Smooth muscle cell (in vitro differentiated cells): Measurements from ENCODE around the gene SENP1. TPM values are rescaled to one million over a fixed set of nuclear protein-coding genes. Genes with fewer than 3 reads are reported as not detected.

Experiments
- DNase-seq: peaks from one replicate; lab custom pipeline; 2025; ENCODE audit not compliant: unreplicated experiment; lab: John Stamatoyannopoulos, UW
- H2AFZ ChIP-seq: fragments of 200-600 bp; sonication (generic); 2 replicates; pipeline ENCODE4 v1.6.0; 2016; ENCODE audit warnings: antibody characterized with exemption, low read depth, mild to moderate bottlenecking
- H3F3A ChIP-seq: fragments of 200-600 bp; sonication (generic); 2 replicates; pipeline ENCODE4 v1.6.0; 2017; ENCODE audit warnings: antibody characterized with exemption, low read depth
- H3K27ac ChIP-seq: fragments of 200-600 bp; sonication (generic); 2 replicates; pipeline ENCODE4 v1.5.1; 2016; ENCODE audit warnings: low read depth, mild to moderate bottlenecking
- H3K27me3 ChIP-seq: fragments of 200-600 bp; sonication (generic); 2 replicates; pipeline ENCODE4 v1.6.1; 2016; ENCODE audit warnings: low read depth, mild to moderate bottlenecking
- H3K36me3 ChIP-seq: fragments of 200-600 bp; sonication (generic); 2 replicates; pipeline ENCODE4 v1.5.1; 2016; ENCODE audit warnings: low read depth
- H3K4me1 ChIP-seq: fragments of 200-600 bp; sonication (generic); 2 replicates; pipeline ENCODE4 v1.5.1; 2016; ENCODE audit warnings: low read depth
- H3K4me2 ChIP-seq: fragments of 200-600 bp; sonication (generic); 2 replicates; pipeline ENCODE4 v1.6.0; 2016; ENCODE audit warnings: mild to moderate bottlenecking
- H3K4me3 ChIP-seq: fragments of 200-600 bp; sonication (generic); 2 replicates; pipeline ENCODE4 v1.5.1; 2016; ENCODE audit warnings: mild to moderate bottlenecking
- H3K79me2 ChIP-seq: fragments of 200-600 bp; sonication (generic); 2 replicates; pipeline ENCODE4 v1.6.0; 2016; ENCODE audit warnings: low read depth, mild to moderate bottlenecking
- H3K9ac ChIP-seq: fragments of 200-600 bp; sonication (generic); 2 replicates; pipeline ENCODE4 v1.6.0; 2016; ENCODE audit warnings: low read depth
- H3K9me3 ChIP-seq: fragments of 200-600 bp; sonication (generic); replicated peaks from 2 replicates; pipeline ENCODE4 v1.5.1; 2016; ENCODE audit warnings: low read depth
- H4K20me1 ChIP-seq: fragments of 200-600 bp; sonication (generic); 2 replicates; pipeline ENCODE4 v1.6.0; 2016; ENCODE audit warnings: low read depth
- CTCF ChIP-seq: fragments of 200-600 bp; sonication (generic); IDR thresholded peaks from 2 replicates; pipeline ENCODE4 v1.5.1; 2017; ENCODE audit warnings: borderline replicate concordance, mild to moderate bottlenecking, antibody characterized with exemption; ENCODE audit not compliant: insufficient read depth, poor library complexity, severe bottlenecking
- WGBS: methylation state at CpG from one replicate; pipeline ENCODE4 v1.1.7; 2016; ENCODE audit warnings: low lambda C conversion rate; 5-methylcytosine and 5-hydroxymethylcytosine counted together
- polyA plus RNA-seq: library from polyadenylated mRNA; unstranded; fragments of >200 nt; fragmentation: Nextera tagmentation; extraction: Ambion mirVana; gene quantifications from 2 replicates; pipeline ENCODE4 v1.2.1, GENCODE V29; 2016
- total RNA-seq: library from RNA; depleted of rRNA; stranded (reverse); fragments of >200 nt; gene quantifications from 2 replicates; pipeline ENCODE4 v1.2.3, GENCODE V29; 2014

SENP1 gene
- total and polyA plus RNA-seq, 2 experiments from 2014 or later = 6.7 to 25.8 TPM

DNA sequence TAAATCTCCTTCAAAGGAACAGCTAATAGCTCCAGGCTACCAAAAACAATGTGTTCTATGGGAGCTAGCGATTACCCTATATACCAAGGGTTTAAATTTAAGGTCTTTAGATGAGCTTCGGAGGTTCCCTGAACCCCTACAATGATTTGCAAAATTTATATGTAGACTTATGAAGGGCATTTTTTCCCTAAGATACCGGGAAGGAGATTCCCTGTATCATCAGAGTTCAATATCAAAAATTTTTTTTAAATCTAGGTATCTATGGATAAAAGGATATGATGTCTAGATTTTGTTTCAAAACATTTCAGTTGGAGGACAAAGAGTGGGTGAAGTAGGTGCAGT is 83.7 kb downstream of the SENP1 start:
- peaks cover 51% of the 10 kb centered on the region for H3K27me3 ChIP-seq
- no peak overlapping the region for H2AFZ ChIP-seq
- H3K9me3 ChIP-seq = no peaks in the 10 kb centered on the region
- no peaks in the 10 kb centered on the region for H4K20me1 ChIP-seq
- 28% methylated on average over 3 of the region's 3 CpGs for WGBS
- H3K4me1 ChIP-seq = peaks cover 37% of the 10 kb centered on the region
- H3K27ac ChIP-seq = no peak overlapping the region
- no peaks in the 10 kb centered on the region for H3K79me2 ChIP-seq
- H3K4me2 ChIP-seq = no peak overlapping the region
- no peak overlapping the region for H3K4me3 ChIP-seq
- no peaks in the 10 kb centered on the region for H3F3A ChIP-seq
- no peak overlapping the region for H3K9ac ChIP-seq
- TF ChIP-seq CTCF = no peak
- no peaks in the 10 kb centered on the region for H3K36me3 ChIP-seq
- no peak for DNase-seq

DNA sequence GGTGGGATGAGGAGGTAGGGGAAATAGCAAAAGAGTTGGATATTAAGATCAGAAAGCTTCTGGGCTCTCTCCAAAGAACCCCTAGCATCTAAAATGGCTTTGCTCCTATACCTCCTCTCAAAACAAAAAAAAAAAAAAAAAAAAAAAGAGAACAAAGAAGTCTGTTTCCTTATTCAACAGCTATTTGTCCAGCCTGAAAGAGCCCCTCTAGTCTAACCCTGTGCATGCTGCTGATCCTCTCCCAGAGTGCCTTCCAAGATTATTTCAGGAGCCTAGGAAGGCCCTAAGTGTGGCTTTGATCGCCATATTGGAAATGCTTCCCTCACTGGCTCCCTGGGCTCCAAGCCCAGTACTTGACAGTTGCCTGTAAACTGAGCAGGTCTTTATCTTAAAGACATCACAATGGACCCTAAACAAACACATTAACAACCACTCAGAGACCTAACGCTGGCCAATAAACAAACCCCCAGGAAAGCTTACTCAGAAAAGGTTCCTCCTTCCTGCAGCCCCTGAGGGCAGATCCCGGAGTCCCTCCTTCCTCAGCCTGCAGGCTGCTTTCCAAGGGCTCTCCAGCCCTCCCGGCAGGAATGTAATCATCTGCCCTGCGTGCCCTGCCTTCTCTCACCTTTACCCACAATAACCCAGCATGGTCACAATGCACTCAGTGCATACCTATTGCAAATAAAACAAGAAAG is 84.2 kb downstream of the SENP1 start:
- Histone ChIP-seq H3K27ac (no peak overlapping the region), H3K9me3 (no peaks in the 10 kb centered on the region), H3K9ac (no peak overlapping the region), H3K4me1 (peaks cover 34% of the 10 kb centered on the region), H3K4me3 (no peak overlapping the region), H3K36me3 (no peaks in the 10 kb centered on the region), H3K4me2 (no peak overlapping the region), H2AFZ (no peak overlapping the region), H4K20me1 (no peaks in the 10 kb centered on the region), H3K79me2 (no peaks in the 10 kb centered on the region), H3F3A (no peaks in the 10 kb centered on the region), H3K27me3 (peaks cover 57% of the 10 kb centered on the region)
- DNase-seq = no peak
- no peak for TF ChIP-seq CTCF
- 5% methylated on average over 5 of the region's 5 CpGs for WGBS

- Histone ChIP-seq H3K4me2 (no peak overlapping the region), H2AFZ (no peak overlapping the region), H3K79me2 (no peaks in the 10 kb centered on the region), H3K27me3 (peaks cover 75% of the 10 kb centered on the region), H3K9me3 (no peaks in the 10 kb centered on the region), H3K4me1 (peaks cover 26% of the 10 kb centered on the region), H3K27ac (no peak overlapping the region), H3K9ac (no peak overlapping the region), H3F3A (no peaks in the 10 kb centered on the region), H4K20me1 (no peaks in the 10 kb centered on the region), H3K4me3 (no peak overlapping the region), H3K36me3 (no peaks in the 10 kb centered on the region)
- no peak for TF ChIP-seq CTCF
- 76% methylated on average over 3 of the region's 3 CpGs for WGBS
- DNase-seq = no peak
These were observed 86.1 kb downstream of the SENP1 start for GRCh38 chr12:48019639-48020265.

- DNase-seq = no peak
- H2AFZ ChIP-seq = no peak overlapping the region
- H4K20me1 ChIP-seq = no peaks in the 10 kb centered on the region
- H3F3A ChIP-seq = no peaks in the 10 kb centered on the region
- H3K4me2 ChIP-seq = no peak overlapping the region
- no peak overlapping the region for H3K4me3 ChIP-seq
- H3K27me3 ChIP-seq = peaks cover 87% of the 10 kb centered on the region
- no peak for TF ChIP-seq CTCF
- H3K9ac ChIP-seq = no peak overlapping the region
- no peaks in the 10 kb centered on the region for H3K36me3 ChIP-seq
- no peaks in the 10 kb centered on the region for H3K9me3 ChIP-seq
- WGBS = 57% methylated on average over 4 of the region's 4 CpGs
- no peak overlapping the region for H3K27ac ChIP-seq
- peaks cover 24% of the 10 kb centered on the region for H3K4me1 ChIP-seq
- H3K79me2 ChIP-seq = no peaks in the 10 kb centered on the region
These were observed 87.3 kb downstream of the SENP1 start for GRCh38 chr12:48018618-48018995.
